Neural cell (in vitro differentiated cells): Measurements from ENCODE around the gene GRN. TPM values are rescaled to one million over a fixed set of nuclear protein-coding genes. Genes with fewer than 3 reads are reported as not detected.

Experiments used
- H2AFZ ChIP-seq: fragments of 200-600, 300-800 bp; sonication (generic), shearing (Covaris generic); 2 replicates; pipeline ENCODE4 v1.6.0; 2014; ENCODE audit warnings: low read depth, mild to moderate bottlenecking, antibody characterized with exemption, low read length, moderate library complexity
- H3F3A ChIP-seq: fragments of 200-600 bp; shearing (Covaris generic); 2 replicates; pipeline ENCODE4 v1.6.1; 2016; ENCODE audit warnings: mild to moderate bottlenecking, moderate library complexity, mixed read lengths, antibody characterized with exemption, low read length; ENCODE audit not compliant: insufficient read depth, poor library complexity, severe bottlenecking
- H3K27ac ChIP-seq: fragments of 200-600, 300-800 bp; sonication (generic), shearing (Covaris generic); 2 replicates; pipeline ENCODE4 v1.5.1; 2014; ENCODE audit warnings: mild to moderate bottlenecking, low read length, moderate library complexity
- H3K27me3 ChIP-seq: fragments of 300-800, 200-600 bp; sonication (generic), shearing (Covaris generic); 2 replicates; pipeline ENCODE4 v1.6.0; 2014; ENCODE audit warnings: mild to moderate bottlenecking, low read depth, low read length, moderate library complexity; ENCODE audit not compliant: insufficient read depth
- H3K36me3 ChIP-seq: fragments of 300-800, 200-600 bp; sonication (generic), shearing (Covaris generic); 2 replicates; pipeline ENCODE4 v1.5.1; 2014; ENCODE audit warnings: mild to moderate bottlenecking, antibody characterized with exemption, low read length, moderate library complexity; ENCODE audit not compliant: insufficient read depth
- H3K4me2 ChIP-seq: fragments of 300-800, 200-600 bp; sonication (generic), shearing (Covaris generic); 2 replicates; pipeline ENCODE4 v1.6.0; 2014; ENCODE audit warnings: mild to moderate bottlenecking, low read length
- H3K4me3 ChIP-seq: fragments of 300-800, 200-600 bp; sonication (generic), shearing (Covaris generic); 2 replicates; pipeline ENCODE4 v1.5.1; 2014; ENCODE audit warnings: mild to moderate bottlenecking, low read length, moderate library complexity
- H3K79me2 ChIP-seq: fragments of 200-600 bp; shearing (Covaris generic); replicated peaks from 2 replicates; pipeline ENCODE4 v1.6.0; 2014; ENCODE audit warnings: mild to moderate bottlenecking, low read length, moderate library complexity; ENCODE audit not compliant: insufficient read depth
- H3K9ac ChIP-seq: fragments of 300-800, 200-600 bp; sonication (generic), shearing (Covaris generic); 2 replicates; pipeline ENCODE4 v1.6.1; 2016; ENCODE audit warnings: mild to moderate bottlenecking, low read length, mixed read lengths
- H3K9me2 ChIP-seq: fragments of 200-600 bp; shearing (Covaris generic); 2 replicates; pipeline ENCODE4 v1.6.1; 2016; ENCODE audit warnings: mild to moderate bottlenecking, low read length, mixed read lengths; ENCODE audit not compliant: insufficient read depth
- H3K9me3 ChIP-seq: fragments of 200-600, 300-800 bp; sonication (generic), shearing (Covaris generic); 2 replicates; pipeline ENCODE4 v1.6.1; 2016; ENCODE audit warnings: mild to moderate bottlenecking, mixed run types, low read length, moderate library complexity, mixed read lengths
- H4K20me1 ChIP-seq: fragments of 200-600 bp; shearing (Covaris generic); 2 replicates; pipeline ENCODE4 v1.6.1; 2016; ENCODE audit warnings: mild to moderate bottlenecking, mixed run types; ENCODE audit not compliant: insufficient read depth
- CTCF ChIP-seq: fragments of 450-650 bp; IDR thresholded peaks from 2 replicates; pipeline ENCODE4 v1.5.1; 2014; ENCODE audit warnings: antibody characterized with exemption, mild to moderate bottlenecking, moderate library complexity; ENCODE audit not compliant: poor library complexity, severe bottlenecking
- EP300 ChIP-seq: fragments of 450-650 bp; conservative IDR thresholded peaks from 2 replicates; pipeline ENCODE4 v1.6.1; 2014; ENCODE audit warnings: antibody characterized with exemption, mild to moderate bottlenecking, moderate library complexity; ENCODE audit not compliant: poor library complexity, severe bottlenecking
- EZH2 ChIP-seq: fragments of 200-600, 300-800 bp; shearing (Covaris generic), sonication (generic); IDR thresholded peaks from 2 replicates; pipeline ENCODE4 v1.6.1; 2014; ENCODE audit warnings: antibody characterized with exemption, low read length, borderline replicate concordance, mild to moderate bottlenecking; ENCODE audit not compliant: insufficient read depth, poor library complexity, severe bottlenecking
- MXI1 ChIP-seq: fragments of 450-650 bp; conservative IDR thresholded peaks from 2 replicates; pipeline ENCODE4 v1.6.1; 2014; ENCODE audit warnings: antibody characterized with exemption, mild to moderate bottlenecking; ENCODE audit not compliant: poor library complexity, severe bottlenecking
- POLR2AphosphoS5 ChIP-seq: IDR thresholded peaks from 2 replicates; pipeline ENCODE4 v1.6.1; 2012
- RAD21 ChIP-seq: fragments of 450-650 bp; conservative IDR thresholded peaks from 2 replicates; pipeline ENCODE4 v1.6.1; 2014; ENCODE audit warnings: antibody characterized with exemption, mild to moderate bottlenecking, moderate library complexity
- REST ChIP-seq: IDR thresholded peaks from 2 replicates; pipeline ENCODE4 v1.6.1; 2012; ENCODE audit warnings: borderline replicate concordance
- SMC3 ChIP-seq: fragments of 450-650 bp; conservative IDR thresholded peaks from 2 replicates; pipeline ENCODE4 v1.6.1; 2014; ENCODE audit warnings: antibody characterized with exemption, mild to moderate bottlenecking, moderate library complexity; ENCODE audit not compliant: poor library complexity
- TAF1 ChIP-seq: IDR thresholded peaks from 2 replicates; pipeline ENCODE4 v1.6.1; 2012; ENCODE audit warnings: low read depth
- polyA plus RNA-seq: library from polyadenylated mRNA; depleted of rRNA; stranded (reverse); fragments of >200 nt; gene quantifications from 2 replicates; pipeline ENCODE4 v1.2.3, GENCODE V29; 2014

Gene GRN
- polyA plus RNA-seq, 1 donor from 2014 or later = 21.8 TPM

DNA sequence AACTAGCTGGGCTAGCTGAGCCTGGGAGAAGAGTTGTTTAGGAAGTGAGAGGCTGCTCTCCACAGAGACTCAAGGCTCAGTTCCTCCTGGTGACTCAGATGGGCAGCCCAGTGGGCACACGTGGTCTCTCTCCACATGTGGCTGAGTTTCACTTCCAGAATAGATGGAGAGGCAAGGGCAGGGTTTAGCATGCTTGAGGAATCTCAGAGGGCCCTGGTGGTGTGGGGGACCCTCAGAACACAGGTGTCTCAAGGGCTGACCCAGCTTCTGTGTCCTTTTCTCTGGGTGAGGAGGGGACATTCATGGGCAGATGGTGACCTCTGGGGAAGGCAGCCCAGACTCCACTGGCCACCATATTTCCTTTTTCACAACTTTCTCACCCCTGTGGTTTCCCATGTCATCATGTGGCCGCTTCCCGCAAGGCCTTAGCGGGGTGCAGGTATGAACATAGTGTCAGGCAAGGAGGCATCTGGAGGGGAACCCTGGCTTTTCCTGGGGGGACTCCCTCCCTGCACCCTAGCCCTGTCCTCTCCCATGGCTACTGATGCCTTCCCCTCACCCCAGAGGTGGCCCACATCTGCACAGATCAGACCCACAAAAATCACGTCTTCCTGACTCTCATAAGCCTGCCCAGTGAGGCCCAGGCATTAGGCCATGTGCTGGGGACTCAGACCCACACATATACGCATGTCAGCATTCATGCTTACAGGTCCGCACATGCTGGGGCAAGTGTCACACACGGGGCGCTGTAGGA lies 3.3 kb downstream of the GRN start:
- H3F3A ChIP-seq = no peaks in the 10 kb centered on the region
- H3K4me2 ChIP-seq = no peak overlapping the region
- no peaks in the 10 kb centered on the region for H3K79me2 ChIP-seq
- no peak overlapping the region for H3K4me3 ChIP-seq
- H3K27me3 ChIP-seq = no peaks in the 10 kb centered on the region
- TF ChIP-seq POLR2AphosphoS5 (no peak), MXI1 (no peak), SMC3 (no peak), TAF1 (no peak), EZH2 (no peak)
- no peaks in the 10 kb centered on the region for H3K9me2 ChIP-seq
- no peaks in the 10 kb centered on the region for H3K9me3 ChIP-seq
- H3K9ac ChIP-seq = no peak overlapping the region
- no peak overlapping the region for H2AFZ ChIP-seq
- H4K20me1 ChIP-seq = peaks cover 4% of the 10 kb centered on the region
- H3K27ac ChIP-seq = no peak overlapping the region
- no peaks in the 10 kb centered on the region for H3K36me3 ChIP-seq

- no peak overlapping the region for H3K4me3 ChIP-seq
- no peaks in the 10 kb centered on the region for H3K9me2 ChIP-seq
- H3K4me2 ChIP-seq = no peak overlapping the region
- no peaks in the 10 kb centered on the region for H3K79me2 ChIP-seq
- no peaks in the 10 kb centered on the region for H3K27me3 ChIP-seq
- H3K9me3 ChIP-seq = no peaks in the 10 kb centered on the region
- H3K36me3 ChIP-seq = no peaks in the 10 kb centered on the region
- H4K20me1 ChIP-seq = peaks cover 4% of the 10 kb centered on the region
- no peaks in the 10 kb centered on the region for H3F3A ChIP-seq
- no peak overlapping the region for H2AFZ ChIP-seq
- TF ChIP-seq REST (no peak), EZH2 (no peak), POLR2AphosphoS5 (no peak), EP300 (no peak), CTCF (no peak), RAD21 (no peak), MXI1 (no peak), TAF1 (no peak), SMC3 (no peak)
- no peak overlapping the region for H3K9ac ChIP-seq
- H3K27ac ChIP-seq = no peak overlapping the region
Measured at GRCh38 chr17:44348988-44349364, 3.9 kb downstream of the GRN start.
